Measurements from ENCODE around the gene VASH1. TPM values are rescaled to one million over a fixed set of nuclear protein-coding genes. Genes with fewer than 3 reads are reported as not detected.

The VASH1 gene
- total RNA-seq, 1 experiment from 2014 or later = 1.8 TPM

DNA sequence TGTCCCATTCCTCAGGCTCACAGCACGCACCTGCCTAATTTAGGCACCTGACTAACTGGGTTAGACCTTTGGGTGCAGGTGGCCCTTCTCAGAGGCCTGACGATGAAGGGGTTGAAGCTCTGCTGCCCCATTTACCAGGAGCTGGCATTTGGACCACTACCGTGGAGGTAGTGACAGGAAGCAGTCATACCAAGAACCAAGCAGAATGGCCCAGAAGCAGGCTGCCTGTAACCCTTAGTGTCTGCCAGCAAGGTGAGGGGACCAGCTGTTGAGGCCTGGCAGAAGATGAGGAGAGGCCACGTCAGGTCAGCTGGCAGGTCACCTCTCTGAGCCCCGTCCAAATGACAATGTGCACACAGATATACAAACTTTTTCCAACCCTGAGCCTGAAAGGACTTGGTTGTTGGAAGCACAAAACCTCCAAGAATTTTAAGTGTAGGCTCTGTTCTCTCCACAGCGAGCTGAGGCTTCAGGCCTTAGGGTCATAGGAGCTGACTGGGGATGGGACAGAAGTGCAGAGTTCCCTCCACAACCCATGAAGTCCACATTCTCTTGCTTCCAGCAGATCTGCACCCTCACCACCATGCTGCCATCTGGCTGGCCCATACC, 23.1 kb downstream of the VASH1 start:
- no peak for DNase-seq (ENCODE audit: low read depth)

GRCh38 chr14:76784881-76785280, 23.6 kb downstream of the VASH1 start:
- peak; percentile 78 for DNase-seq (ENCODE audit: low read depth)

DNA sequence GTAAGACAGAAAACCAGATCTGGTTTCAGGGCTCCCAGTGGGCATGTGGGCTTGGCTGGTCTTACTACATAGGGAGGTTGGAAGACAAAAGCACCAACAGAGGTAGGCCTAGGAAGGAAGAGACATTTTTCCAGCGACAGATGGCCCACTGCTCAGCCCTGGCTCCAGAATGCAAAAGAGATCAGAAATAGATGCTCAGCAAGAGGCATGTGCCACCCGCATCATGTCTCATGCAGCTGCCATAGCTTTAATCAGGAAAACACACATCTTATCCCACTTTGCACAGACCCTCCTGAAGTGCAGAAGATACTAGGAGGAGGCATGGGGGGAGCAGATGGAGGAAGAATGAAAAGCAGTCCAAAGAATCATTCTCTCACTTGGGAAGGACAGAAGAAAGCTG, 25.3 kb downstream of the VASH1 start:
- no peak for DNase-seq (ENCODE audit: low read depth)

DNA sequence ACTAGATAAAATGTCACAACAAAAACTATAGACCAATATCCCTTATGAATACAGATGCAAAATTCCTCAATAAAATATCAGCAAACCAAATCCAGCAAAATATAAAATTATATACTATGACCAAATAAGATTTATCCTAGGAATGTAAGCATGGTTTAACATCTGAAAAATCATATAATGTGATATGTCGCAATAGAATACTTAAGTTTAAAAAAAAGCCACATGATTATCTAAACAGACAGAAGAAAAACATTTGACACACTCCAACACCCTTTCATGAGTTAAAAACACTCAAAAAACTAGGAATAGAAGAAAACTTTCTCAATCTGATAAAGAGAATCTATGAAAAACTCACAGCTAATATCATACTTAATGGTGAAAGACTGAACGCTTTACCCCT, 31.2 kb downstream of the VASH1 start:
- DNase-seq (ENCODE audit: low read depth) = no peak

DNA sequence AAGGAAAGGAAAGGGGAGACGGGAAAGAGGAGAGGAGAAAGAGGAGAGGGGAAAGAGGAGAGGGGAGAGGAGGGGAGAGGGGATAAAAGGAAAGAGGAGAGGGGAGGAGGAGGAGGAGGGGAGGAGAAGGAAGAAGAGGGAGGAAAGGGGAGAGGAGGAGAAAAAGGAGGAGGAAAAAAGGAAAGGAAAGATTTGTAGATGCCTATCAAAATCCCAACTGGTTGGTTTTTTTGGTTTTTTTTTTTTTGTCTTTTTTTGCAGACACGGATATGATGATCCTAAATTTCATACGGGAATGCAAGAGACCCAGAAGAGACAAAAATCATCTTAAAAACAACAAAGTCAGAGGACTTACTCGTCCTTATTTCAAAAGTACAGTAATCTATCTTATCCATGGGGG, 32.1 kb downstream of the VASH1 start:
- DNase-seq (ENCODE audit: low read depth) = no peak

DNA sequence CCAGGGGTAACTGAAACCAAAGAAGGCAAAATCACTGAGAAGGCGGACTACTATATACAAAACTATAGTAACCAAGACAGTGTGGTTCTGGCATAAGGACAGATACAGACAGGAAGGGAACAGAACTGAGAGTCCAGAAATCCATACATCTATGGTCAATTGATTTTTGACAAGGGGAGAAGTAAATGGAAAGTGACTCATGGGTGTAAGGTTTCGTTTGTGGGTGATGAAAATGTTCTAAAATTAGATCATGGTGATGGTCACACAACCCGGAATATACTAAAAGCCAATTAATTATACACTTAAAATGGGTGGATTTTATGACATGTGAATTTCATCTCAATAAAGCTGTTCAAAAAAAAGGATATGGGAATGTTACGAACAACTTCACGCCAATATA, 32.7 kb downstream of the VASH1 start:
- DNase-seq (ENCODE audit: low read depth) = no peak

GRCh38 chr14:76806446-76806845, 45.2 kb downstream of the VASH1 start:
- DNase-seq (ENCODE audit: low read depth) = no peak

DNA sequence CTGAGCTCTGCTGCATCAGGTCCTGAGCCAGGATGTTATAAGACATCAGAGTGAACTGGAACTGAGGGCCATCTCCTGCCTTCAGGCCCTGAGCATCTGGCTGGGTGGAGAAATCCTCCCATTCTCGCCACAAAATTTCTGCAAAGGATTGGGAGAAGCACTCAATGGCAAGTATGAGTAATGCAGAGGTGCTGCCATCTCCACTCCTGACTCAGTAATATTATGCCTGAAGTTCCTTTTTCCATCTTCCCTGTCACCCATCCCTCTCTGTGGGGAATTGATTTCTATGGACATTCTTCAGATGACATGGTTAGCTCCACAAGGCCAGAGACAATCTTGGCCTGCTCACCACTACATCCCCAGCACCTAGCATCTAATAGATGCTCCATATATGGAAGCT, 46.7 kb downstream of the VASH1 start:
- DNase-seq (ENCODE audit: low read depth) = no peak

- DNase-seq (ENCODE audit: low read depth) = no peak
These were observed 47.7 kb downstream of the VASH1 start for GRCh38 chr14:76808990-76809389.

DNA sequence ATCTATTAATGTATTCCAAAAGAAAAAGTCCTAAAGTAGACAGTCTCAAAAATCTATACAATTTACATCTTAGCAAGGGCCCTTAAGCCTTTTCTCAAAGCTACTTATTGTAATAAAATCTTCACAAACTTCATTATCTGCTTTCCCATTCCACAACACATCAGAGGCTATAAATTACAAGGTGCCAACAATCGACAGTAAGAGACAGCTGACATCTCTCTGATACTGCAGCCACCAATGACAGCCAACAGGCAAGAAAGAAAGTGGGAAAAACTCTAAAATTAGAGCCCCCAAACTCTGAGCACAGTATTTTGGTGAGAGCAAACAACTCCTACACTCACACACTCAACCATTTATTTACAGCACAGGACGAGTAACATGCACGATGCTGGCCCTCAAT, 49.3 kb downstream of the VASH1 start:
- no peak for DNase-seq (ENCODE audit: low read depth)

DNA sequence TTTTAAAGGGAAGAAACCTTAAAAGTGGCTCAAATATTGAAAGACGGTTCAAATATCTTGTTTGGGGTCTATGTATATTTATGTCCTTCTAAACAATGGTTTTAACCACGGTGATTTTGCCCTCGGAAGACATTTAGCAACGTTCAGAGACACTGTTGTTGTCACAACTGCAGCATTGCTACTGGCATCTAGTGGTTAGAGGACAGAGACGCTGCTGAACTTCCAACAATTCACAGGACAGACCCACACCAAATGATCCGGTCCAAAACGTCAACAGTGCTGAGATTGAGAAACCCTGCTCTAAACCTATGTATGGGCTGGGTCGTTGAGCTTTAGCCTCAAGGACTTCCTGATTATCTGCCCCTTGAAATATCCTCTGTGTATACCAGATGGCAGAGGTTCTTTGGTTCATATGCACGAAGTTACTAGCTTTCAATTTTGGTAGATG, 49.7 kb downstream of the VASH1 start:
- peak; percentile 42 for DNase-seq (ENCODE audit: low read depth)

GRCh38 chr14:76811561-76811960, 50.3 kb downstream of the VASH1 start:
- DNase-seq (ENCODE audit: low read depth) = no peak

DNA sequence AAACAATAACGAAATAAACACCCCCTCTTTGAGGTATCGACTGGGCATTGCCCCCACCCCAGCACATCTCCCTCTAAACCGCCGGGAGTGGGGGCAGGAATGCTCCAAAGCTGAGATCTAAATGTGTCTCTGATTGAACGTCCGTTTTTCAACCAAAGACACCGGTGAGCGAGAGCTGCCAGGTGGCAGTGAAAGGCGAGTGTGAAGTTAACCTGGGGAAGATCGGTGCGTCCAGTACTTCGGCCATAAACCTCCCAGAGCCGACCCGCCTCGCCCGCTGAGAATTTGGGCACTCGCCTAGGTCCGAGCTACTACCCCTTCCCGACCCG, 50.8 kb downstream of the VASH1 start:
- no peak for DNase-seq (ENCODE audit: low read depth)

DNA sequence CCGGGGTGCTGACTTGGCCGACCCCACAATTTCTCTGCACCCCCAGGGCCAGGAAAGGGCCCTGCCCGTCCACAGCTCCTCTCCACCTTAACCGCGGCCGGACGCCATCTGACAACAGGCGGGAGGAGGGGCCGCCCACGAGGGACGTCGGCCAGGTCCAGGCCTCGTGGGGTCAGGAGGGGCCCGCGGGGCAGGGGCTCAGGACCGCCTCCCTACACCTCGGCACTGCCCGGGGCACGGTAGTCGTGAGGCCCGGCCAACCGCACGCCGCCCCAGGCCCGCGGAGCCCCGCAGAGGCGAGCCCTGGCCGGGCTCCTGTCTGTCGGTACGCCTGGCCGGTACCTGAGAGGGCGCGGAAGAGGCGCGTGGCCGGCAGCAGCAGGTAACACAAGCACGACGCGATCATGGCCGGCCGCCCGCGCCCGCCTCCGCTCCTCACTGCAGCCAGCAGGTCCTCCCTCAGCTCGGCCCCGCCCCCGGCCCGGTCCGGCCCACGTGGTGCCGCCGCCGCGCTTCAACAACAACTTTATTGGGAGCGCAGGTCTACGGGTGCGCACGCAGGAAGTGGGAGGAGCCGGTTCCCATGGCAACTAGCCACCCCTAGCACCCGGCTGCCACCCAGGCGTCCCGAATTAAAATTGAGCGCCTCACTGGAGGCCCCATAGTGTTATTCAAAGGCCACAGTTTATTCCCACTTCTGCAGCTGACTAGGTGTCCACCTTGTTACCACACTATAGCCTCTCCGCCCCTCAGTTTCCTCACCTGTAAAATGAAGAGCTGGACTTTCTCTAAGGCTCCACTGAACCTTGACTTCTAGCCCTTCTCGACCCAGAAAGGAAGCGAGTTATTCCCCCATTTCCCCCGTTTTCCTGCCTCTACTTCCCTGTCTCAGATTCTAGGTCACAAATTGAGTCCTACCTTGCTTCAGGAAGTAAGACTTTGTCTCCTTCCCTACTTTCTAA, 51.4 kb downstream of the VASH1 start, which contains the start of gene ANGEL1:
ANGEL1 (minus strand) TSS at position 461 of the 962 bp plus-strand sequence; CDS start at position 406, 55 bp downstream.
- DNase-seq (ENCODE audit: low read depth) = peak; percentile 89

DNA sequence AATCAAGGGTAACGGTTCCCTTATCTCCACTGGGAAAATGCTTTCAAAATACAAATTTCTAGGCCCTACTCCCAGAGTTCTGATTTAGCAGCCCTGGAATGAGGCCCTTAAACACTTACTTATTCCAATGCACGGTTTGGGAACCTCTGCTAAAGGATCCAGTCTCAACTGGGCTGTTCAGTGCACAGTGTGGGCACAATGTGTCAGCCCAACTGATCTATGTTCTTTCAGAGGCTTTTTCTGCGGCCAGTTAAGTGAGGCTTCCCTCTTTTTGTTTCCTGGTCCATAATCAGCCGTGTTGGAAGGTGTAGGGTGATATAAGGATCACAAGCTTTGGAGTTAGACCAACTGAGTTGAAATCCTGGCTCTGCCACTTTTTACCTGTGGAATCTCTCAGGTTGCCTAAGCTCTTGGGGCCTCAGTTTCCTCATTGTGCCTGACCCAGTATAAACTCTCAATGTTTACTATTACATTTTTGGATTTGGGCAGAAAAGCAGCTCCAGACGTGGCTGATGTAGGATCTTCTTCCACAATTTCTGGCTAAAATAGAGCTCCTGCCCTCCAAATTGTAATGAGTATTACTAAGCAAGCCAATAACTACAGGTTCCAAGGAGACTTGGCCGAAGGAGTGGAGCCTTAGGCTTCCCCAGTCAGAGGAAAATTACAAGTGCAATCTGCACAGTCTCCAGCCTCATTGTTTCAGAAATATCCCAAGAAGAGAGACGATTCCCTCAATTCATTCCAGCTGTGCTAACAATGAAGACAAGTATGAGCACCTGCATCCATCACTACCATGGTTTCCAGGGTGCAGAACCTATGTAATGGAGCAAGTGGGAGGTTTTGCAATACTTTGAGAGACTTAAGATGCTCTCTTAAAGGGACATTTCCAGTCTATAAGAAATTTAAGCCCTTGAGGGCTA, 53.7 kb downstream of the VASH1 start:
- no peak for DNase-seq (ENCODE audit: low read depth)

GRCh38 chr14:76820700-76821099, 59.4 kb downstream of the VASH1 start:
- DNase-seq (ENCODE audit: low read depth) = no peak

- DNase-seq (ENCODE audit: low read depth) = no peak
These were observed 64.9 kb downstream of the VASH1 start, which contains the start of gene LRRC74A for GRCh38 chr14:76826122-76826521. Gene LRRC74A (plus strand): TSS chr14:76826408. CDS start chr14:76826698, 290 bp downstream.

- no peak for DNase-seq (ENCODE audit: low read depth)
These were observed 66.5 kb downstream of the VASH1 start for GRCh38 chr14:76827696-76828296.

DNA sequence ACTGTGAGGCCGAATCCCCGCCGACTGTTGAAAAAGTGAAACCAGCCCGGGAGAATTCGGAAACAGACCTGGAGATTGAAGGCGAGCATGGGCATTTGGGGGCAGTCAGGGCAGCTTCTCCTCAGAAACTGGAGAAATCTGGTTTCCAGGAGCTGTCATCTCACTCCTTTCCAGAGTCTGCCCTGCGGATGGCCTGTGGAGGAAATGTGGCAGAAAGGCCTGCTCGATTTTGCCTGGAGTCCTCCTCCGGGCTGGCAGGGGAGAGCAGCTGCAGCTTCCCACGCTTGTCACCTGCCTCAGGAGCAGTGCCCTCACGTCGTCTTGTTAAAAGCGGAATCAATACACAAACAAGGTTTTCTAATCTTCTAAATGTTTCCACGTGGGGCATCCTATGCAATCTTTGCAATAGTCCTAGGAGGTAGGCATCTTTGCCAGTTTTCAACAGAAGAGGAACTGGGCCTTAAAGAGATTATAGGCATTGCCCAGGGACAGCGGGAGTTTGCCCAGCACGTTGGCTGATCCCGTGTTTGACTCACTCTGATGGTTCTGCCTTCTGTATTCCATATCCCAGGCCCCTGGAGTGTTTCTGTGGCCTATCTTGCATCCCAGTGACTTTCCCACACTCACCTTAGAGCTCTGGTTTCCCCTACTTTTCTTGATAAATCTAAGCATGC, 67.2 kb downstream of the VASH1 start:
- no peak for DNase-seq (ENCODE audit: low read depth)

GRCh38 chr14:76829013-76829365, 67.7 kb downstream of the VASH1 start:
- DNase-seq (ENCODE audit: low read depth) = peak; percentile 76
